ENCODE results near the gene RABGAP1L. TPM values are rescaled to one million over a fixed set of nuclear protein-coding genes. Genes with fewer than 3 reads are reported as not detected.

Gene RABGAP1L
- total RNA-seq, 1 experiment from 2014 or later: 18.7 TPM

DNA sequence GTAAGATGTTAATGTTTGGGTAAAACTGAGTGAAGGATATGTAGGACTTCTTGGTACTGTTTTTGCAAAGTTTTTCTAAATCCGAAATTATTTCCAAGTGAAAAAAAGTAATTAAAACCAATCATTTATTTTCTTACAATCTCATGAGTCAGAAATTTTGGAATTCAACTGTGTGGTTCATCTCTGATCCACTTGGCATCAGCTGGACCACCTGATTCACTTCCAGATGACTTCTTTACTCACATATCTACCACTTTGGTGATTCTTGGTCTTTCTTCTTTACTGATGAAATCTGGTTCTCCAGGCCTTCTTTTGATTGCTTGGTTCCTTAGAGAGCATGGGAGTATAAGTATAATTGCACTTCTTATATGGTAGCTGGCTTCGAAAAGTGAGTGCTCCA lies 585.6 kb downstream of the RABGAP1L start:
- DNase-seq (ENCODE audit: low read depth): no peak

DNA sequence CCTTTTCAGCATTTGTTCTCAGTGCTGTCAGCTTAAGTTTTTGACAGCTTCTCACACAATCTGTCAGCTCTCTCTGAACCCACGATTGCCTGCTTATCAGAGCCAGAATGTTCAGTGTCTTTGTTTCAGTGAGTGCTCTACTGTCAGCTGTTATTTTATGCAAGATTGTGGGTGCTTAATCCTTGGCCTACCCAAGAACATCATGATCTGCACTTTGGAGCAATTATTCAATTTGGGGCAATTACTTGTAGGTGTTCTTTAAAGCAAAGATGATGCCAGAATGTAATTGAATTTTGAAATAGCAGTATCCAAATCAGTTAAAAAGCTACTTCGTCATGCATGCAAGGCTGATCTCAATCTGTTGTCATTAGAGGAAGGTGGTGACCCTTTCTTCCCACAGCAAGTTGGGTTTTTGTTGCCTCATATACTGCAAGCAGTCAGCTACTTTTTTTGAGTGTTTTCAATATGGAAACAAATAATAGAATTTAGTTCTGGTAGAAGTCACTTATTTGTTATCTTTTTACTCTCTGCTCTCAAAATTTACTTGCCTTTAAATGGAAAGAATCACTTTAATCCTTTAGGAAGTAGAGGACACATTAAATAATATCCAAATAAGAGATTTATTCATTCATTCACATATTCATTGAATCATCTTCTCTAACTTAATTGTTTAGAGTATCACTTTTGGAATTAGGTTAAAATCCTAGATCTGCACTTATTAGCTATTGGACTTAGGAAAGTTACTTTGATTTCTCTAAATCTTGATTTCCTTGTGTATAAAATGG lies 586.9 kb downstream of the RABGAP1L start:
- no peak for DNase-seq (ENCODE audit: low read depth)

DNA sequence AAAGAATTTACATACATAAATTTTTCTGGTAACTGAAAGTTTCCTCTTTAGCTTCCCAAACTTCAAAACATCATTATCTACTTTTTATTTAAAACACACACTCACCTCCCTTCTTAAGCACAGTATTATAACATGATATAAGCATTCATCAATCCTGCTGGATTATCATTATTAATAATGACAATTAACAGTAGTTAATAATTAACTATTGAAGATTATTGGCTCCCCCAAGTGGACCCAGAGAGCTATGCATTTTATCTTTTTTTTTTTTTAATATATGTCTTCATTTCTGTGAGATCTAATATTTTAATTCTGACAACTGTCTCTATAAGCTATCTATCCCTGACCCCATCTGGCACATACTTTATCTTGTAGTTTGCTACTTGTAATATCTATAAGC lies 588.3 kb downstream of the RABGAP1L start:
- no peak for DNase-seq (ENCODE audit: low read depth)

DNA sequence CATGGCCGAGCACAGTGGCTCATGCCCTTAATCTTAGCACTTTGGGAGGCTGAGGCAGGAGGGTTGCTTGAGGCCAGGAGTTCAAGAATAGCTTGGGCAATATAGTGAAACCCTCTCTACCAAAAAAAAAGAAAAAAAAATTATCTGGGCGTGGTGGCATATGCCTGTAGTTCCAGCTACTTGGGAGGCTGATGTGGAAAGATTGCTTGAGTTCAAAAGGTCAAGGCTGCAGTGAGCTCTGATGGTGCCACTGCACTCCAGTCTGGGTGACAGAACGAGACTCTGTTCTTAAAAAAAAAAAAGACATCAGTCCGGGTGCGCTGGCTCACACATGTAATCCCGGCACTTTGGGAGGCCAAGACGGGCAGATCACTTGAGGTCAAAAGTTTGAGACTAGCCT lies 589.3 kb downstream of the RABGAP1L start:
- no peak for DNase-seq (ENCODE audit: low read depth)

DNA sequence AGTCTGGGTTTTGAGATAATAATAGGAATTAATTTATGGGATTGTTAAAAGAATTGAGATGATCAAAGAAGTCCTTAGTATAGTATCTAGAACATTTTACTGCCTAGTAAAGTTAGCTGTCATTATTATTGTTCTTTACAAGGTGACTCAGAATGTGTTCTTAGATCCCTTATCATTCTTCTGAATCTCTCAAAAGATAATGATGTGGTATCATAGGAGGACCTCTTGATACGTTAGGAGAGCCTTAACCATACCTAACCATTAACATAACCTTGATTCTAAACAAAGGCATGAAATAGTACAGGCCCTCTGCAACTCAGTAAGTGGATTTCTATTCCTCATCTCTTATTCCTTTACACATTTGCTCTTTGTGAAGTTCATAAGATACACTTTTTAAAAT lies 593.8 kb downstream of the RABGAP1L start:
- DNase-seq (ENCODE audit: low read depth): peak; percentile 46

DNA sequence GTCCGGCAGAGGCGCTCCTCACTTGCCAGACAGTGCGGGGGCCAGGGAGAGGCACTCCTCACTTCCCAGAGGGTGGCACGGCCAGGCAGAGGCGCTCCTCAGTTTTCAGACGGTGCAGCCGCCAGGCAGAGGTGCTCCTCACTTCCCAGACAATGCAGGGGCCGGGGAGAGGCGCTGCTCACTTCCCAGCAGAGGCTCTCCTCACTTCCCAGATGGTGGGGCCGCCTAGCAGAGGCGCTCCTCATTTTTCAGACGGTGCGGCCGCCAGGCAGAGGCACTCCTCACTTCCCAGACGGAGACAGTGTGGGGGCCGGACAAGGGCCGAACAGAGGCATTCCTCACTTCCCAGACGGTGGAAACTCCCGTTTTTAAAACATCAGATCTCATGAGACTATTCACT lies 602.0 kb downstream of the RABGAP1L start:
- DNase-seq (ENCODE audit: low read depth): no peak

DNA sequence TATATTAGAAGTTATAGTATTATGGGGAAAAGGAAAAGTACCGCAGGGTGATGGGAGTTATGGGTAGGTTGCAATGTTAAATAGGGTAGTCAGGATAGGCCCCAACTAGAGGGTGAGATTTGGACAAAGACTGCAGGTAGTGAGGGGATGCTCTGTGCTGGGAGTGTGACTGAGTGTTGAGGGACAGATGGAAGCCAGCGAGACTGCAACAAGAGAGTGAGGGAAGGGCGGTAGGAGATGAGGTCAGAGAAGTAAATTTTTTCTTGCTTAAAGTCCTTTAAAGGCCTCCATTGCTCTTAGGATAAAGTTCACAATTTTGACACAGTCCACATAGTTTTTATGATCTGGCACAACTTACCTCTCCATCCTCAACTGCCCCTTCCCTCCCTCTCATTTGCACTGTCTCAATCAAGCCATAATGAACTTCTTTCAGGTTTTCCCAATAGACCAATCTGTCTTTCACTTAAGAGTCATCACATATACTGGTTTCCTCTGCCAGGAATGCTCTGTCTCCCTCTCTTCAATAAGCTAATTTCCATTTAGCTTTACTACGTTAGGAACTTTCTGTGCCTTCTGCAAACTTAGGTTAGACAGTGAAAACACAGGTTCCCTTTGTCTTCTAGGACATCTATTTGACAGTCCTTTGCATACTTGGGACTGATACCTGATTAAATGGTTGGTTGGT lies 602.7 kb downstream of the RABGAP1L start:
- DNase-seq (ENCODE audit: low read depth): no peak

DNA sequence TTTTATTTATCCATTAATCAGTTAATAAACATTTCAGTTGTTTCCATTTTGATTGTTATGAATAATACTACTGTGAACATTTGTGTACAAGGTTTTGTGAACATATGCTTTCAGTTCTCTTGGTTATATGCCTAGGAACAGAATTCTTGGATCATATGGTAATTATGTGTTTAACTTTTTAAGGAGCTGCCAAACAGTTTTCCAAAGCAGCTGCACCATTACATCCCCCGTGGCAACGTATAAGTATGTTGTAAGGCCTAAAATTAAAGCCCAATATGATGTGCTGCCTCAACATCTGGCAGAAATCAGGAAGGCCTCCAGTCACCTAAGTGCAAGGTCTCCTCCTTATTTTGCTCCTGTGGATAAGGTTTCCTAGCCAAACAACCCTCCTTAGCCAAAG lies 604.9 kb downstream of the RABGAP1L start:
- DNase-seq (ENCODE audit: low read depth): no peak

DNA sequence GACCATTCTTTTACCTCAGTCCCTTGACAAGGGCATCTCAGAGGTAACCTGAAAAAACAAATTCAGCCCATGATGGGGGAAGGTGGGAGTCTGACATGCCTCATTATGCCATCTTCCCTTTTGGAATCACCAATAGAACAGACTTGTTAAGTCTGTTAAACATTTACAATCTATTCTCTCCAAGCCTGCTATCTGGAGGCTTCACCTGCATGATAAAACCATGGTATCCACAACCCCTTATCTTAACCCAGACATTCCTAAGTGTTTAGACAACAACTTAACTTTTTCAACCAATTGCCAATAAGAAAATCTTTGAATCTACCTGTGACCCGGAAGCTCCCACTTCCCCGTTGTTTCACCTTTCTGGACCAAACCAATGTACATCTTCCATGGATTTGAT lies 607.4 kb downstream of the RABGAP1L start:
- no peak for DNase-seq (ENCODE audit: low read depth)

DNA sequence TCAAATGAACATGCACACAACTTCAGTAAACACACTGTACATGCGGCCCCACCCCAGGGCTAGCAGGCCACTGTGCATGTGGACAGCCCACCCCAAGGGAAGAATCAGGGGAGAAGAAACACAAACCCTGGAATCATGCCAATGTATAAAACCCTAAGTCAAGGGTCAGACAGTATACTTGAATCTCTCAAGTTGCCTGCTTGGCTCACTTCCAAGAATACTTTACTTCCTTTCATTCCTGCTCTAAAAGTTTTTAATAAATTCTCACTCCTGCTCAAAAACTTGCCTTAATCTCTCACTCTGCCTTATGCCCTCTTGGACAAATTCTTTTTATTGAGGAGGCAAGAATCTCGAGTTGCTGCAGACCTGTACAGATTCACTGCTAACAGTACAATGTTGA lies 609.2 kb downstream of the RABGAP1L start:
- no peak for DNase-seq (ENCODE audit: low read depth)

DNA sequence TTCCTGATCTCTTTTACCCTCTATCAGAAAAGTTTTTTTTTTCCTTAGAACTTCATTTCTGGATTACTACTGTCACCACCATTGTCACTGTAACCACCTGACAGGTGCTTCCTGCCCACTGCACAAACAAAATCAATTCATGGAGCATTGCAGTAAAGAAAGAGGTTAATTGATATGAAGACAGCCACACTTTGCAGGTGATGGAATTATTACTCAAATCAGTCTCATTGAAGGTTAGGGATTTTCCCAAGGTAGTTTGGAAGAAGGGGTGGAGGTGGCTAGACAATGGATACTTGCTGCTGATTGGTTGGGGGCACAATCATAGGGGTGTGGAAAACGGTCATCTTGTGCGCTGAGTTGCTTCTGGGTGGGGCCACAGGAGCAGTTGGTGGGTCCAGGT lies 609.6 kb downstream of the RABGAP1L start:
- DNase-seq (ENCODE audit: low read depth): no peak

DNA sequence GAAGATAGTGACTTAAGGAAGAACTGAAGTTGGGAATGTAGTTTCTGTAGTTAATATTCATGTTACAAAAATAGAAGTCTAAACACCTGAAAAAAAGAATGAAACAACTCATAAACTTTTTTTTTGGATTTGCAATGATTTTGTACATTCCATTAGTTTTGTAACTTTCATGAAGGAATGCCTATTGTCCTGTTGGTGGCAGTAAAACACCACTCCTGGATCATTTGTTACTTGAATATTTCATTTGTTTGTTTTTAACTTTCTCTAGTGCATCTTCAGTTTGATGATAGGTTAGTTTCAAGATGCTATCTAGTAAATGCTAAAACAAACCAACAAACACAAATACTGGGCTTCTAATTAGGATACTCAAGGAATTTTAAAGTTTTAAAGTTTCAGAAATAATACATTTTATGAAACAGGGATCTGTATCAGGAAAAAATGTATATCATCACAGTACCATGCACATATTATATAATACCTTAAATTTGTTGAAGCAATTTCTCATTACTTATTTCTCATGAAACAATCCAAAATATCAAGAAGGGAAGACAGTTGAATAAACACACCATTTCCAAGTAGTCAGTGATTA lies 610.7 kb downstream of the RABGAP1L start:
- DNase-seq (ENCODE audit: low read depth): peak; percentile 71

DNA sequence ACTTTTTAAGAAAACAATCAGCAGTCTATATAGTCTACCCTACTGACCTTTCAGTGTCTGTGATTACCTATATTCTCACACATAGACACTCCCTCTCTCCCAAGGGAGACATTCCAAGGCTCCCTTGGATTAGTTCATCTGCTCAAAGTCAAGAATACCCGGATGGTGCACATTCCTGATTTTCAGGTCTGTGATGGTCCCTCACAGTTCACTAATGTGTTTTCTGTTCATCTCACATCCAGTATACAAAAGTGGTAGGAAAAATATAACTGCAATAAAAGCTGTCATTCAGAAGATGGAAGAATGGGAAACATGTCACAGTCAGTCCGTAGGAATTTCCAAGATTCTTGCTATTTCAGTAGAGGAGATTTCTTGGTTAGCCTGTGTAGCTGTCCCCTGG lies 616.3 kb downstream of the RABGAP1L start:
- no peak for DNase-seq (ENCODE audit: low read depth)

DNA sequence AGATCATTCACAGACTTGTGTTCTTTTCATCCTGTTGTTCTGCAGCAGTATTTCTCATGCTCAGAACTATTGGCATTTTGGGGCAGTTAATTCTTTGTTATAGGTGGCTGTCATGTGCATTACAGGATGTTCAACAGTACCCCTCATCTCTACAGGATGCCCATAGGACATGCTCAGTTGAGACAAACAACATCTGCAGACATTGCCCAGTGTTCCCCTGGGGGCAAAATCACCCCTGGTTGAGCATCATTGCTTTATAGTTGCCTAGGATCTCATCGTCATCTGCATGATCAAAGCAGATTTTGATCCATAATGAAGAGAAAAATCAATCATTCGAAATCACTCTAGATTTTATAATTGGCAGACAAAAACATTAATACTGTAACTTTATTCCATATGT lies 617.9 kb downstream of the RABGAP1L start:
- no peak for DNase-seq (ENCODE audit: low read depth)

DNA sequence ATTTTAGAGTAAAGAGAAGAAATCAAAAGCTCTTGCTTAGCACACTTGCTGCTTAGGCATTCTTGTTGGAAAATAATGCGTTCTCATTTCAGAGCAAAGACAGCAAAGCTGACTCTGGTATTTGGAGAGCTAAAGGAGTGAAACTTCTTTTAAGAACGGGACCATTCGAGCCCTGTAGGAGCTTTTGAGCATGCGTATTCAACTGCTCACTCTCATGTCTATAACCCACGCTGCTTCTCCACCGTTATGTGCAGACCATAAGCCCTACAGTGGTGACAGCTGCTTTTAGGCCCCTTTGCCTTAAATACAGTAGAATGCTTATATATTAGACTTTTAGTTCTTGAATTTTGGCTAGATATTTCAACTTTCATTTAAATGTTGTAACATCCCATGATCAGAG lies 626.2 kb downstream of the RABGAP1L start:
- no peak for DNase-seq (ENCODE audit: low read depth)

DNA sequence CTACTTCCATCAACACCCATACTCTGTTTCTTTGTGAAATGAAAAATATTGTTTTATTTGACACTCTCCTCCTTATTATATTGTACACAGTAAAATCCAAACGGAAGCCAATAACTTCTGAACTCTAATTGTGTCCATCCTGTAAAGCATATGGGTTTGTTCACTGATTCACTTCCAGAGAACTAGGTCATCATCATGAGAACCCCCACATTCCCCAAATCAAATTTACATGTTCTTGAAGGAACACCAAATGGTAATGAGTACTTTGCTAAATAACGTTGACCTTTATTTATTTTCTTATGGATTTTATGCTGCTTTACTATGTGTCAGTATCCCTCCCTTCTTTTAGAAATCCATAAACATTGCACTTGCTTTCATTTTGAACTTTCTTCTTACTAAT lies 627.0 kb downstream of the RABGAP1L start:
- DNase-seq (ENCODE audit: low read depth): no peak

DNA sequence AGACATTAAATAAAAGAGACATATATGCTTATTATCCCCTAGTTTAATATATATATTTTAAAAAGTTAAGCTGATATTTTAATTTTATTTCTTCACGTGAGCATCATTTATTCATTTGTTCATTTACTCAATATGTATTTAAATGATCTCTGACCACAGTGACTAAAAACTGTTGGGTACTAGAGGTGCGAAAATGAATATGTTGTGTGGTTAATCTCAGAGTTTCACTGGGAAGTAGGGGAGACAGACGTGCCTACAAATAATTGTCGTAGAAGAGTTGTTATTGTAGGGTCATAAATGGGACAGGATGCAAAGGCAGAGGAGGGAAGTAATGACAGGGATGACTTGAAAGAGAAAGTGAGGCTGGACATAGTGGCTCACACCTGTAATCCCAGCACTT lies 627.4 kb downstream of the RABGAP1L start:
- DNase-seq (ENCODE audit: low read depth): no peak

DNA sequence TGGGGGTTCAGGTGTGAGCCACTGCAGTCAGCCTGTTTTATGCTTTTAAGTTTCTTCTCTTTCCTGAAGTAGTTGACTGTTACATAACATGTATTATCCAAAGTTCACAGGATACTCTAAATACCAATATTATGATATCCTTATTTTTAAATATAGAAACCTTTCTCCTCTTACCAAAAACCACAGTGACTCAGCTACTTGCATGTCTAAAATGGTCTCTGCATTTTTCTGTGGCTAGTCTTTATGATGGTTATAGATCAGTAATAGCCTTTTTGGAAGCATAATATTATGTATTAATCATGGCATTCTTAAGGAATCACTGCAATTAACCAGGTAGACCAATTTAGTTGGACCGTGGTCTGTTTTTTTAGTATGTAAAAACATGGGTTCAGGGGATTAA lies 629.7 kb downstream of the RABGAP1L start:
- DNase-seq (ENCODE audit: low read depth): peak; percentile 78

DNA sequence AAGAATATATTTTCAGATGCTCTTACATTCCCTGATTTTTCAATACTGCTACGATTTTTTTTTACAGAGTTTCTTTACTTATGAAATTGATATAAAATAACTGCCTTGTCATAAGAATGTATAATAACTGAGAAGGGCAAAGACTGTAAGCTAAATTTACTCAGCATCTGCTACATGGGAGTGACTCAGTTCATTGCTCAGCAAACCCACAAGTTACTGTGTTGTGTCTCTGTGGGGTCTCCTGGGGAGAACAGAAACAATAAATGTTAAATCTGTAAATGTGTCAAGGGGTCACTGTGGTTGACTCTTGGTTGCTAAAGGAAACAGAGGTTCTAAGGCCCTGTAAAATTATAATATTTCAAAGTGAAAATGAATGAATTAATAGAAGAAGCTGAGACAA lies 630.1 kb downstream of the RABGAP1L start:
- DNase-seq (ENCODE audit: low read depth): peak; percentile 85

DNA sequence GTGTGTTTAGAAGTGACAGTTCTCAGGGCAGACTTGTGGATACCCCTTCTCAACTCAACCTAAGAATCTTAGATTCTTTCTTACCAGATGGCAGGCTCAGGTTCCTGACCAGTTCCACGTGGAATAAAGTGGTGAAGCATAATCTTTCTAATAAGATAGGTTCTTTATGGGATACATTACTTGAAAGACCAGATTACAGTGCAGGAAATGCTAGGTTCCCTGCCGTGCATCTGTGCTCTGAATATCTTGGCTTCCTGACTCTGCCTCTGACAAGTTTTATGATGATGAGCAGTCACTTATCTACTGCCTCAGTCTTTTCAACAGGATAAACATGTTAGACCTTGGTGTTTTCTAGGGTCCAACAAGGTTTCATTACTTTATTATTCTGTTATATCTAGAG lies 632.5 kb downstream of the RABGAP1L start:
- no peak for DNase-seq (ENCODE audit: low read depth)

DNA sequence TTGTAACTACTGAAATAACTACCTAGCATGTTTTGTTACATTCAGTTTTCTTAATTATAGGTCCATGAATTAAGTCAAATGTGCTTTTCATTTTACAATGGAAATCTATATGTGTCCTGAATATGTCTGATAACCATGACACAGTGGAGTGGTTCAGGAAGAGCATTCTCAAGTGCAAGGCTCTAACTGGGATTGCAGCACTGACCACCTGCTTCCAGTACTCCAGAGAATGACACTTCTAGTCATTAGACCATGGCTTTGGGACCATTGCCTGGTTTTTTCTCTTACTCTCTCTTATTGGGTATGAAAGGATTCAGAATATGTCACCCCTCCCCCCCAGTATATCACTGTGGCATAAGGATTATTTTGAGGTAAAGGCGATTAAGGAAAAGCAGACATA lies 635.5 kb downstream of the RABGAP1L start:
- DNase-seq (ENCODE audit: low read depth): no peak

DNA sequence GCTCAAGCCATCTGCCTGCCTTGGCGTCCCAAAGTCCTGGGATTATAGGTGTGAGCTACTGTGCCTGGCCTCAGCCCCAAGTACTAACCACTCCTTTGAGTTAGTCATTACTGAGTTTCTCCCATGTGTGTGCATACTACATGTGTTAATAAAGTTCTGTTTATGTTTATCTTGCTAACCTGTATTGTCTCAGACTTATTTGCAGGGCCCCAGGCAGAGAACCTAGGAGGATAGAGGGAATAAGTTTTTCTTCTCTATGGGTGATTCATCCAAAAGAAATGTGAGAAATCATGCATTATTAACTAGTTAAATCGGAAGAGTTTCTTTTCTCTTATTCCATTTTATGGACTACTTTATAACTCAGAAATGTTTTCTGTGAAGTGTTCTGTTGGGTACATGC lies 636.5 kb downstream of the RABGAP1L start:
- DNase-seq (ENCODE audit: low read depth): peak; percentile 92

DNA sequence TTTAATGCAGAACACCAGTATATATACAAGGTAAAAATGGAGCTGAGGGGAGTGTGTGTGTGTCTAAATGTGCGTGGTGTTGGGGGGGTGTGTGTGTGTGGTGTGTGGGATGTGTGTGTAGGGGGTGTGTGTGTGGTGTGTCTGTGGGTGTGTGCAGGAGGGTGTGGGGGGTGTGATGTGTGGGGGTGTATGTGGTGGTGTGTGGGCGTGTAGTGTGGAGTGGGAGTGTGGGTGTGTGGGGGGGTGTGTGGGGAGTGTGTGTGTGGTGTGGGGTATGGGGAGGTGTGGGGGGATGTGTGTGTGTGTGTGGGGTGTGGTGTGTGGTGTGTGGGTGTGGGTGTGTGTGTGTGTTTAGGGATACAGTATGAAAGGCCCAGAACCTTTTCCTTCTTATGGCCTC lies 638.1 kb downstream of the RABGAP1L start:
- DNase-seq (ENCODE audit: low read depth): no peak

Data from M059J (cell line).